ENCODE data around the gene ANXA5. TPM values are rescaled to one million over a fixed set of nuclear protein-coding genes. Genes with fewer than 3 reads are reported as not detected.

The ANXA5 gene
- total RNA-seq, 1 experiment from 2014 or later: 230 TPM

DNA sequence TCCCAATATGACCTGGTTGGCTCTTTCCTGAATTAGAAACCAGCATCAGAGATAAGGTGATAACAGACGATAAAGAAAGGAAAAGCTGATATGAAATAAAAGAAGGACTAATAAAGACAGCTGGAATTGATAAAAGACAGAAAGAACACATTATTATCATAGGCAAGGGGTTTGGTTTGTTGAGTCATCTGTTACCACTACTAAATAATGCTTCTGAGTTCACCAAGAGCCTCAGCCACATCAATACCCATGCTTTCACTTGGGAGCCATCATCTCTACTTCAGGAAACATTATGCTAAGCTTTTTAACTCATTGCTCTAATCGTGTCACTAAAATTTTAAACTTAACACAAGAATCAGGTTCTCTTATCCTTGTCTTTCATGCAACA lies 27.6 kb downstream of the ANXA5 start:
- DNase-seq: no peak
- ChIA-PET POLR2A (ENCODE audit: unreplicated experiment) (no interaction called here), CTCF (interaction anchor here (0.7 kb wide), 1 partner anchor 66 kb away, joined by 5 read pairs; no protein-coding TSS in a partner anchor)
- Histone ChIP-seq H3K79me2 (ENCODE audit: low read depth) (no peaks in the 10 kb centered on the region), H3K27ac (no peak overlapping the region), H3K4me2 (no peak overlapping the region), H3K4me1 (replicated peaks; ENCODE audit: insufficient read depth) (no peaks in the 10 kb centered on the region), H2AFZ (no peak overlapping the region), H3F3A (ENCODE audit: insufficient read depth, low read depth) (peaks cover 51% of the 10 kb centered on the region), H3K36me3 (ENCODE audit: low read depth) (peaks cover 60% of the 10 kb centered on the region), H4K20me1 (ENCODE audit: insufficient read depth) (no peaks in the 10 kb centered on the region), H3K9me2 (ENCODE audit: insufficient read depth) (no peaks in the 10 kb centered on the region), H3K4me3 (no peak overlapping the region), H3K27me3 (ENCODE audit: insufficient read depth, low read depth) (no peaks in the 10 kb centered on the region), H3K9me3 (ENCODE audit: insufficient read depth, low read depth) (no peaks in the 10 kb centered on the region)
- intact Hi-C loops (cut with micrococcal nuclease; ENCODE audit: unreplicated experiment): no loop called here
- TF ChIP-seq EZH2 (IDR thresholded peaks at IDR 0.05; ENCODE audit: low read depth) (no peak), CTCF (conservative IDR thresholded peaks at IDR 0.05) (no peak)
- no TSS peak for BruUV-seq (replicated peaks)

GRCh38 chr4:121668368-121669162 lies 28.2 kb downstream of the ANXA5 start:
- no peak overlapping the region for H3K4me2 ChIP-seq
- ChIA-PET CTCF (interaction anchor here (0.7 kb wide), 1 partner anchor 66 kb away, joined by 5 read pairs; no protein-coding TSS in a partner anchor), POLR2A (ENCODE audit: unreplicated experiment) (interaction anchor here (0.6 kb wide), 1 partner anchor 1603 kb away, joined by 10 read pairs; no protein-coding TSS in a partner anchor)
- H3K9me3 ChIP-seq (ENCODE audit: insufficient read depth, low read depth): no peaks in the 10 kb centered on the region
- H3K4me1 ChIP-seq (replicated peaks; ENCODE audit: insufficient read depth): no peaks in the 10 kb centered on the region
- H4K20me1 ChIP-seq (ENCODE audit: insufficient read depth): no peaks in the 10 kb centered on the region
- no peak overlapping the region for H3K4me3 ChIP-seq
- BruUV-seq (replicated peaks): no TSS peak
- intact Hi-C loops (cut with micrococcal nuclease; ENCODE audit: unreplicated experiment): no loop called here
- TF ChIP-seq CTCF (conservative IDR thresholded peaks at IDR 0.05) (no peak), EZH2 (IDR thresholded peaks at IDR 0.05; ENCODE audit: low read depth) (no peak)
- no peak for DNase-seq
- peaks cover 51% of the 10 kb centered on the region for H3F3A ChIP-seq (ENCODE audit: insufficient read depth, low read depth)
- H3K36me3 ChIP-seq (ENCODE audit: low read depth): peaks cover 61% of the 10 kb centered on the region
- no peaks in the 10 kb centered on the region for H3K27me3 ChIP-seq (ENCODE audit: insufficient read depth, low read depth)
- no peak overlapping the region for H3K27ac ChIP-seq
- no peak overlapping the region for H2AFZ ChIP-seq
- H3K9me2 ChIP-seq (ENCODE audit: insufficient read depth): no peaks in the 10 kb centered on the region
- no peaks in the 10 kb centered on the region for H3K79me2 ChIP-seq (ENCODE audit: low read depth)

DNA sequence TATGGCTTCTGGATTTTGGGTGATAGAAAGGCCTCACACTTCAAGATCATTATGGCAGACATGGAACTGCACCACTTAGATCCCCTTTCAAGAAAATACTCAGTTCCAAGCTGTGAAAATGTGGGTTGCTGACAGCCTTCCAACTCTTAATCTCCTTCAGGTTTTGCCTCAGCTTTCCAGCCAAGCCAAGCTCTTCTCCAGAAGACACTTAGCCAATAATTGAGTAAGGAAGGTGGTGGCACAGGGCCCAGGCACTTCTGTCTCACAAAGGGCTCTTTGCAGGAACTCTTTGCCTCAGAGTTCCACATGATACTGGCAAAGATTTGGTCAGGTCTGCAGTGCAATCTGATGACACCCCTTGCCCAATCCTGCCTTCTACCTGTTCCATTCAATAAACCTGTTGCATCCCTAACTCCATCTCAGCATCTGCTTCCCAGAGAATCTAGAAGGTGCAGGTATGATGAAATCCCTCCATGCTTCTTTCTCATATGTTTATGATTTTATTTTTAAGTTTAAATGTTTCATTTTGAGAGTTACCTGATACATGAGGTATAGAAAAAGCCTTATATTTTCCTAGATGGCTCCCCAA lies 30.6 kb downstream of the ANXA5 start:
- H3K4me2 ChIP-seq: no peak overlapping the region
- POLR2A ChIA-PET (ENCODE audit: unreplicated experiment): no interaction called here
- no TSS peak for BruUV-seq (replicated peaks)

More for the DNA sequence above, 30.6 kb downstream of the ANXA5 start:
- Histone ChIP-seq H3K27me3 (ENCODE audit: insufficient read depth, low read depth) (no peaks in the 10 kb centered on the region), H3K79me2 (ENCODE audit: low read depth) (no peaks in the 10 kb centered on the region), H3K9me2 (ENCODE audit: insufficient read depth) (0 out of 2 replicates have a peak, but pooled peaks cover 9% of the 10 kb centered on the region), H3K36me3 (ENCODE audit: low read depth) (peaks cover 47% of the 10 kb centered on the region), H3K27ac (no peak overlapping the region), H3F3A (ENCODE audit: insufficient read depth, low read depth) (peaks cover 35% of the 10 kb centered on the region), H3K4me3 (no peak overlapping the region), H2AFZ (no peak overlapping the region), H3K9me3 (ENCODE audit: insufficient read depth, low read depth) (no peaks in the 10 kb centered on the region; the same call in 1 of the 2 replicates), H3K4me1 (replicated peaks; ENCODE audit: insufficient read depth) (no peaks in the 10 kb centered on the region), H4K20me1 (ENCODE audit: insufficient read depth) (no peaks in the 10 kb centered on the region)
- TF ChIP-seq CTCF (conservative IDR thresholded peaks at IDR 0.05) (no peak), EZH2 (IDR thresholded peaks at IDR 0.05; ENCODE audit: low read depth) (no peak)
- intact Hi-C loops (cut with micrococcal nuclease; ENCODE audit: unreplicated experiment): no loop called here
- CTCF ChIA-PET: no interaction called here
- no peak for DNase-seq

Data from PC-9 (cell line).